D721Med (cell line): ENCODE data around the gene TOMM20.
"Not testable (repeated sequence)": the region's sequence is repeated elsewhere in the genome, so short reads cannot be mapped to it uniquely, and the experiment has no call there.

Source experiments
- DNase-seq: peaks from one replicate; pipeline ENCODE4 v3.0.0; 2011; ENCODE audit warnings: low spot score; ENCODE audit not compliant: insufficient read length
- FAIRE-seq: peaks from 2 replicates; lab custom pipeline; 2011; peaks lifted over from hg19 to GRCh38; lab: Jason Lieb, UNC
- TF ChIP-seq, protein P1 (sequence below): IDR thresholded peaks from 2 replicates; pipeline ENCODE4 v1.5.1; 2012; ENCODE audit warnings: mild to moderate bottlenecking, control low read depth; ENCODE audit not compliant: insufficient read depth; ENCODE audit errors: missing control alignments

TOMM20 gene

DNA sequence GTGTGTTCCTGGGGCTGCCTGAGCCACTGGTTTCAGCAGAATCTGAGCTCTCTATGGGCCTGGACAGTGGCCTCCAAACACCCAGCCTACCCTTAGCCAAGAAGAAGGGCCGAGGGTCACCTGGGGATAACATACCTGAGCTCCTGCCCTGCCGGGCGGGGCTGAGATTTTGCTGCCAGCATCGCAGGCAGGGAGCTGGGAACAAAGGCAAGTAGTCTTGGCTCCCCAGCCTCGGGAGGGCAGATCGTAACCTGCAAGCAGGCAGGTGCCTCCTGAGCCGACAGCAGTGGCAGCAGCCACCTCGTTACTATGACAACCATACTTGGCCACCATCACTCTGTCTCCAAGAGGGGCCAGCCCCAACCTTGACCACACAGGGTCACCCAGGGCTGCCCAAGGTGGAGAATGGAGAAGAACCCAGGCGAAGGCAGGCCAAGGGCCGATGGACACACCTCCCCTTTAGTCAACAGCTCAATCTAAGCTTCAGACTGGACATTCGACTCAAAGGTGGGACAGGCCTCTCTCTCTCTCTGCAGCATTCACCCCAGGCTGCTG lies 54.6 kb downstream of the TOMM20 start:
- TF ChIP-seq, protein P1, sequence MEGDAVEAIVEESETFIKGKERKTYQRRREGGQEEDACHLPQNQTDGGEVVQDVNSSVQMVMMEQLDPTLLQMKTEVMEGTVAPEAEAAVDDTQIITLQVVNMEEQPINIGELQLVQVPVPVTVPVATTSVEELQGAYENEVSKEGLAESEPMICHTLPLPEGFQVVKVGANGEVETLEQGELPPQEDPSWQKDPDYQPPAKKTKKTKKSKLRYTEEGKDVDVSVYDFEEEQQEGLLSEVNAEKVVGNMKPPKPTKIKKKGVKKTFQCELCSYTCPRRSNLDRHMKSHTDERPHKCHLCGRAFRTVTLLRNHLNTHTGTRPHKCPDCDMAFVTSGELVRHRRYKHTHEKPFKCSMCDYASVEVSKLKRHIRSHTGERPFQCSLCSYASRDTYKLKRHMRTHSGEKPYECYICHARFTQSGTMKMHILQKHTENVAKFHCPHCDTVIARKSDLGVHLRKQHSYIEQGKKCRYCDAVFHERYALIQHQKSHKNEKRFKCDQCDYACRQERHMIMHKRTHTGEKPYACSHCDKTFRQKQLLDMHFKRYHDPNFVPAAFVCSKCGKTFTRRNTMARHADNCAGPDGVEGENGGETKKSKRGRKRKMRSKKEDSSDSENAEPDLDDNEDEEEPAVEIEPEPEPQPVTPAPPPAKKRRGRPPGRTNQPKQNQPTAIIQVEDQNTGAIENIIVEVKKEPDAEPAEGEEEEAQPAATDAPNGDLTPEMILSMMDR = no peak
- FAIRE-seq = no peak
- DNase-seq = no peak

DNA sequence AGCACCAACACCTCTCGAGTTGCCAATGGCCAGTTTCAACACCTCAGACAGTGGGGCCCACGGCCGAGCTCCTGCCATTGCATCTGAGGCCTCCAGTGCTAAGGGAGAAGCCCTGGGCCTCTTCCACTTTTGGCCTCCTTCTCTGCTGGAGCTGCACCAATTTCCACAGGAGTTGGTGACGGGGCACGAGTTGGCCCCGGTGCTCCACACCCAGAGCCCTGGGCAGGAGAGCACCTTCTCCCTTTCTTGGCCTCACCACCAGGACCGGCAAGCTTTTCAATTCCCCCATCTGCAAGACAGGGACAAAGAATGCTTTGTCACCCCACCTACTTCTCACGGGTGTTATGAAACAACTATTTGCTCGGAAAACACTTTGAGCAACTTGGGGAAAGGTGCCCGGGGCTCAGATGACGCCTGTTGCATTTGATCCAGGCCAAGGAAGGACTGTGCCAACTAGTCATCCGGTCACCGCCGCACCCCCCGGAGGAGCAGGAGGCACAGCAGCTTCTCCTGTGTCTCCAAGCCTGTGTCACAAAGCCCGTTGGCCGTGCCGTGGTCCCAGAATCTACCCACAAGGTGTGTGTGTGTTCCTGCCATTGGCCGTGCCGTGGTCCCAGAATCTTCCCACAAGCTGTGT lies 55.2 kb downstream of the TOMM20 start:
- DNase-seq (no peak), FAIRE-seq (no peak)
- TF ChIP-seq, protein P1 = no peak

DNA sequence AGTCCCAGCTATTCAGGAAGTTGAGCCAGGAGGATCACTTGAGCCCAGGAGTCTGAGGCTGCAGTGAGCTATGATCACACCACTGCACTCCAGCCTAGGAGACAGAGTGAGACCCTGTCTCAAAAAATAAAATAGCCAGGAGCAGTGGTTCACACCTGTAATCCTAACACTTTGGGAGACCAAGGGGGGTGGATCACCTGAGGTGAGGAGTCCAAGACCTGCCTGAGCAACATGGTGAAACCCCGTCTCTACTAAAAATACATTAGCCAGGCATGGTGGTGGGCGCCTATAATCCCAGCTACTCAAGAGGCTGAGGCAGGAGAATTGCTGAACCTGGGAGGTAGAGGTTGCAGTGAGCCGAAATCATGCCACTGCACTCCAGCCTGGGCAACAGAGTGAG lies 56.1 kb downstream of the TOMM20 start:
- not testable (repeated sequence) for FAIRE-seq

DNA sequence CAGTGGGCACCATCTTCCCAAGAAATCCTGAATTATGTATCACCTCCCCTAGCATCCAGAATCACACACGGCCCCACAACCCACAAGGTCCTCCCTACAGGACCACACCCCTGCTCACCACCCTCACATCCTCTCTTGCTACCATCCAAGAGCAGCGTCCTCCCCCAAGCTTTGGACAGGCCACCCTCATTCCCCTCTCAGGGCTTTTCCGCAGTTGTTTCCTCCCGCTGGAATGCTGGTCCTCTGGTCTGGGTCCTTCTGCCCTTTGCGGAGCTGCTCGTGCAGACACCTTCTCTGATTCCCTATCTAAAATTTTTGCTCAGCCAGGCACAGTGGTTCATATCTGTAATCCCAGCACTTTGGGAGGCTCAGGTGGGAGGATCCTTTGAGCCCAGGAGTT lies 56.5 kb downstream of the TOMM20 start:
- DNase-seq (no peak), FAIRE-seq (no peak)
- TF ChIP-seq, protein P1 = no peak

More for the DNA sequence above, 56.1 kb downstream of the TOMM20 start:
- not testable (repeated sequence) for DNase-seq

DNA sequence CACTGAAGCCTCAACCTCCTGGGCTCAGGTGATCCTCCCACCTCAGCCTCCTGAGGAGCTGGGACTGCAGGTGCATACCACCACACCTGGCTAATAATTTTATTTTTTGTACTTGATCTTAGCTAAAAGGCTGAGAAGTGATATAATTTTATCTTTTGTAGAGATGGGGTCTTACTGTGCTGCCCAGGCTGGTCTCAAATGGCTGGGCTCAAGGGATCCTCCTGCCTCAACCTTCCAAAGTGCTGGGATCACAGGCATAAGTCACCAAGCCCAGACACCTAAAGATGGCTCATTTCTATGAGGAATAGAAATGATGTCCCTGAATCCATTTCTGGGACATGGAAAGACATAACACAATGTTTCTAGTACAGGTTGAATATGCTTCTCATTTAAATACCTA lies 57.8 kb downstream of the TOMM20 start:
- TF ChIP-seq, protein P1 = no peak
- FAIRE-seq (no peak), DNase-seq (no peak)

DNA sequence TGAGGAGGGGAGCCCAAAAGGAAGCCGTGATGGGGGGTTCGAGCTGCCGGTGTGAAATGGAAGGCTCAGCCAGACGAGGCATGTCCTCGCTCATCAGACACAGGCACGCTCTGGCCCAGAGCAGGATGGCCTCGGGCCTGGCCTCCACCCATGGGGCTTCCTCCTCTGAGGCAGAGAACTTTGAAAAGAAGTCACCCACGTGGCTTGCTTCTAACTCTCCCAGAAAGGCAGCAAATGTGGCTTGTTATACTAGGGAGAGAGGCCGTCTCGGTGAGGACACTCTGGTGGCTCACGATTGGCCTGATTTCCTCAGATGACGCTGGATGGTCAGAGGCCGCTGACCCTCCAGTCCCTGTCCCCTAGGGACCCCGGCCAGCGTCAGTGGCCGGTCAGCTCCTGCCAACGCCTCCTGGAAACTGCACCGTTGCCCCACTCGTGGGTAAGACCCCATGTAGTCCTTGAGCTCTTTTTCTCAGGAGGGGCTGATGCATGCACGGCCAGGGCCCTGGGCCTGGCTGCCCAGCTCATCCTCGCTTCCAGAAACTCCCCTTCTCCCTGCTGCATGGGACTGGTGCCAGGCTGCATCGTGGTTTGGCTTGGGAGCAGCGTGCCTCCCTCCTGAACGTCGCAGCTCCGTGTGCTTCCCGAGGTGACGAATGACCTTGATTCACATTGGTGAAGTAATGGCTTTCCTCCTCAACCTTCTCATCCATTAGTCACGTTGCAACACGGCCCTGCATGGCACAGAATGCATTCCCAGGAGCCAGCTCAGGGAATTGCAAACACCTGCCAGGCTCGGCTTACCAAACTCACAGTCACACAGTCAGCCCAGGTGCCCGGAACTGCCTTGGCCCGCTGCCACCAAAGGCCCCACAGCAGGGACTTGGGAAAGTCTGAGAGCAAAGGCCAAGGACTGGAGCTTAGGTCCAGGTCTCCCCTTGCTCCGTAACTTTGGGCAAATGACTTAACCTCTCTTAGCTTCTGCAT lies 58.8 kb downstream of the TOMM20 start:
- no peak for FAIRE-seq
- TF ChIP-seq, protein P1 = no peak
- DNase-seq = no peak

DNA sequence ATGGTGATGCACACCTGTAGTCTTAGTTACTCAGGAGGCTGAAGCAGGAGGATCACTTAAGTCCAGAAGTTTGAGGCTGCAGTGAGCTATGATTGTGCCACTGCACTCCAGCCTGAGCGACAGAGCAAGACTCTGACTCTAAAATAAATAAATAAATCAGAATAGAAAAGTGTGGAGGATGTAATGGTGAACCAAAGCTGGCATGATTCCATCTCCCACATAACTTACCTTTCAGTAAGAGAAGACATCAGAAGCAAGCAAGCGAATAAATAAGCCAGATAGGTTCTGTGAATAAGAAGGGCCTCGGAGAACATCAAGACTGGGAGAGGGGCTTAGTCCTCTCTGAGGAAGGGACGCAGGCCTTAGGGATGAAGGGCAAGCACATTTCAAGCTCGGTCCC lies 59.5 kb downstream of the TOMM20 start:
- FAIRE-seq (no peak), DNase-seq (no peak)
- TF ChIP-seq, protein P1 = no peak
